Frontal cortex (tissue), 4 donors: Measurements from ENCODE around the gene ASIC3. TPM values are rescaled to one million over a fixed set of nuclear protein-coding genes. Genes with fewer than 3 reads are reported as not detected.
"Not testable (repeated sequence)": the region's sequence is repeated elsewhere in the genome, so short reads cannot be mapped to it uniquely, and the experiment has no call there.

Experiments
- DNase-seq, 2 donors: peaks; one replicate each; pipeline ENCODE4 v3.0.0; 2012; ENCODE audit warnings: low spot score in 2 of 2
- FAIRE-seq: peaks from 2 replicates; lab custom pipeline; 2012; peaks lifted over from hg19 to GRCh38; lab: Jason Lieb, UNC
- total RNA-seq: library from RNA; depleted of rRNA; stranded (reverse); fragments of >200 nt; gene quantifications from one replicate; pipeline ENCODE4 v1.2.3, GENCODE V29; 2014
- donor health status: control.
- donor health status: control.
- donor health status: control.

ASIC3 gene
- total RNA-seq, 1 donor from 2014 or later = 0.82 TPM

- FAIRE-seq (no peak), DNase-seq (no peak)
Observed at GRCh38 chr7:151013356-151013732, 35.0 kb upstream of the ASIC3 start.

- no peak for FAIRE-seq
- peak; percentile 78 to 86 for DNase-seq
Observed at GRCh38 chr7:151013733-151014497, 34.4 kb upstream of the ASIC3 start.

GRCh38 chr7:151014950-151015349 is 33.4 kb upstream of the ASIC3 start:
- DNase-seq = no peak

GRCh38 chr7:151015967-151016366 is 32.4 kb upstream of the ASIC3 start:
- FAIRE-seq (no peak), DNase-seq (no peak)

More at GRCh38 chr7:151014950-151015349, 33.4 kb upstream of the ASIC3 start:
- no peak for FAIRE-seq

- DNase-seq (no peak), FAIRE-seq (no peak)
Observed at GRCh38 chr7:151016505-151016904, 31.8 kb upstream of the ASIC3 start.

GRCh38 chr7:151016942-151017341 is 31.4 kb upstream of the ASIC3 start:
- FAIRE-seq = no peak
- no peak for DNase-seq

- DNase-seq (no peak), FAIRE-seq (no peak)
Observed at GRCh38 chr7:151017370-151017952, 30.9 kb upstream of the ASIC3 start.

- DNase-seq (peak; percentile 66 to 75), FAIRE-seq (no peak)
Observed at GRCh38 chr7:151017953-151018420, 30.3 kb upstream of the ASIC3 start.

GRCh38 chr7:151018421-151019129 is 29.8 kb upstream of the ASIC3 start:
- FAIRE-seq = no peak
- DNase-seq = no peak

- no peak for DNase-seq
- FAIRE-seq = no peak
Observed at GRCh38 chr7:151019130-151019447, 29.2 kb upstream of the ASIC3 start.

- DNase-seq = no peak
Observed at GRCh38 chr7:151020231-151020630, 28.1 kb upstream of the ASIC3 start.

GRCh38 chr7:151023232-151023631 is 25.1 kb upstream of the ASIC3 start:
- no peak for DNase-seq
- FAIRE-seq = no peak

More at GRCh38 chr7:151020231-151020630, 28.1 kb upstream of the ASIC3 start:
- FAIRE-seq = no peak

GRCh38 chr7:151024435-151025056 is 23.8 kb upstream of the ASIC3 start, which contains the start of gene ATG9B:
ATG9B (minus strand) TSS chr7:151024494; CDS start chr7:151024423, 71 bp downstream.
- FAIRE-seq (no peak), DNase-seq (no peak)

GRCh38 chr7:151025924-151026671 is 22.2 kb upstream of the ASIC3 start:
- DNase-seq (no peak), FAIRE-seq (no peak)

- not testable (repeated sequence) for FAIRE-seq, DNase-seq
Observed at GRCh38 chr7:151026771-151027727, 21.3 kb upstream of the ASIC3 start.

GRCh38 chr7:151027728-151028130 is 20.6 kb upstream of the ASIC3 start:
- FAIRE-seq, DNase-seq: not testable (repeated sequence)

- peak; percentile 94 to 98 for DNase-seq
- FAIRE-seq = peak; percentile 74
Observed at GRCh38 chr7:151028131-151028947, 20.0 kb upstream of the ASIC3 start, which contains the start of gene ABCB8. ABCB8 (plus strand) TSS chr7:151028450; CDS start chr7:151028516, 66 bp downstream.
